Stomach (tissue), 4 donors: Measurements from ENCODE around the gene ARHGAP15.

ENCODE experiments used
- EP300 ChIP-seq: sonication (generic); formaldehyde crosslinking; IDR thresholded peaks from one replicate; pipeline ENCODE4 v1.6.1; 2017; ENCODE audit warnings: antibody characterized with exemption
- TF ChIP-seq, protein P1 (sequence below), 7 experiments: fragments of 450-650 bp in 4 of 7; fragments of 200-600 bp in 3 of 7; sonication (generic) in 3 of 7; IDR thresholded peaks; one replicate each; pipeline ENCODE4 v1.5.1; 2016 to 2019; ENCODE audit warnings: antibody characterized with exemption in 7 of 7, control low read depth in 2 of 7, mild to moderate bottlenecking in 1 of 7

DNA sequence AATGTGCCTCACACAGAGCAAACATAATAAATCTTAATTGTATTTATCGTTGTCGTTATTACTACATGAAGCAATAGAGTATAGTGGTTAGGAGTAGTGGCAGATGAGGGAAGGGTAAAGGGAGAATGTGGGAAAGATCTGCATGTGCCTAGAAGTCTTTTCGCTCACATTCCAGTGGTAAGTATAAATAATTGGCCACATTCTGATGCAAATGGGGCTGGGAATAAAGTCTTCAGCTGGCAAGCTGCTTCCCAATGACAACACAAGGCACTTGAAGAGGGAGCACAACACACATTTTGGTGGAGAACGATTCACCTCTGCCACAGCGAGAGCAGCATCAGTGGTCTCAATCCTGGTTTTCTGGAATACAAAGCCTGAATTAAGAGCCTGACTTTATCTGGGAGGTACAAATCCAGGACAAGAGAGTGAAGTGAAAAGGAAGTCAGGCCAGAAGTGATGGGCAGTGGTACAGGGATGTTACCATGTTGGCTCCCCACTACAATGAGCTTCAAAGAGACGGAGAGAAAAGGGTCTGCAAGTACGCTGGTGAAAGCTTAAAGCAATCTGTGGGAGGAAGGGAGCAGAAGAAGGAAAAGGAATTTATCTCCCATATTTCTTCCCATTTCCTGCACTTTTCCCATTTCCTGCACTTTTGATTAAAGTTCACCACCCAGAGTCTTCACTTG is 112.3 kb downstream of the ARHGAP15 start:
- TF ChIP-seq EP300 = no peak
- TF ChIP-seq, protein P1, sequence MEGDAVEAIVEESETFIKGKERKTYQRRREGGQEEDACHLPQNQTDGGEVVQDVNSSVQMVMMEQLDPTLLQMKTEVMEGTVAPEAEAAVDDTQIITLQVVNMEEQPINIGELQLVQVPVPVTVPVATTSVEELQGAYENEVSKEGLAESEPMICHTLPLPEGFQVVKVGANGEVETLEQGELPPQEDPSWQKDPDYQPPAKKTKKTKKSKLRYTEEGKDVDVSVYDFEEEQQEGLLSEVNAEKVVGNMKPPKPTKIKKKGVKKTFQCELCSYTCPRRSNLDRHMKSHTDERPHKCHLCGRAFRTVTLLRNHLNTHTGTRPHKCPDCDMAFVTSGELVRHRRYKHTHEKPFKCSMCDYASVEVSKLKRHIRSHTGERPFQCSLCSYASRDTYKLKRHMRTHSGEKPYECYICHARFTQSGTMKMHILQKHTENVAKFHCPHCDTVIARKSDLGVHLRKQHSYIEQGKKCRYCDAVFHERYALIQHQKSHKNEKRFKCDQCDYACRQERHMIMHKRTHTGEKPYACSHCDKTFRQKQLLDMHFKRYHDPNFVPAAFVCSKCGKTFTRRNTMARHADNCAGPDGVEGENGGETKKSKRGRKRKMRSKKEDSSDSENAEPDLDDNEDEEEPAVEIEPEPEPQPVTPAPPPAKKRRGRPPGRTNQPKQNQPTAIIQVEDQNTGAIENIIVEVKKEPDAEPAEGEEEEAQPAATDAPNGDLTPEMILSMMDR (IDR thresholded peaks at IDR 0.05) = no peak
